Left ventricle myocardium superior (tissue), 1 donor: Measurements from ENCODE around the gene NUDT8. TPM values are rescaled to one million over a fixed set of nuclear protein-coding genes. Genes with fewer than 3 reads are reported as not detected.
A peak's percentile ranks its signal among the peaks of the same experiment; 100 is the strongest.

Experiments used
- ATAC-seq: fragments of 200-7000 bp; cut with Tn5 transposase; one replicate; pipeline ENCODE4 v1.9.1; 2020; ENCODE audit warnings: mild to moderate bottlenecking, moderate library complexity
- DNase-seq: peaks from one replicate; pipeline ENCODE4 v3.0.0-alpha.2; 2020
- intact Hi-C: fragments of 100-400 bp; cut with micrococcal nuclease; formaldehyde crosslinking; loops from one replicate; pipeline ENCODE4 v1.11.0; 2022
- total RNA-seq: library from RNA; stranded (reverse); fragmentation: NEBNext Ultra II Directional; extraction: Animal tissue kit (Norgen Biotek cat#: 25700); gene quantifications from one replicate; pipeline ENCODE4 v1.2.1, GENCODE V29; 2021
- donor health status: DM: no; HTN: yes; CAD: no; lungs with severe emphysema.

Gene NUDT8
- total RNA-seq, 1 donor from 2014 or later: 106 TPM

DNA sequence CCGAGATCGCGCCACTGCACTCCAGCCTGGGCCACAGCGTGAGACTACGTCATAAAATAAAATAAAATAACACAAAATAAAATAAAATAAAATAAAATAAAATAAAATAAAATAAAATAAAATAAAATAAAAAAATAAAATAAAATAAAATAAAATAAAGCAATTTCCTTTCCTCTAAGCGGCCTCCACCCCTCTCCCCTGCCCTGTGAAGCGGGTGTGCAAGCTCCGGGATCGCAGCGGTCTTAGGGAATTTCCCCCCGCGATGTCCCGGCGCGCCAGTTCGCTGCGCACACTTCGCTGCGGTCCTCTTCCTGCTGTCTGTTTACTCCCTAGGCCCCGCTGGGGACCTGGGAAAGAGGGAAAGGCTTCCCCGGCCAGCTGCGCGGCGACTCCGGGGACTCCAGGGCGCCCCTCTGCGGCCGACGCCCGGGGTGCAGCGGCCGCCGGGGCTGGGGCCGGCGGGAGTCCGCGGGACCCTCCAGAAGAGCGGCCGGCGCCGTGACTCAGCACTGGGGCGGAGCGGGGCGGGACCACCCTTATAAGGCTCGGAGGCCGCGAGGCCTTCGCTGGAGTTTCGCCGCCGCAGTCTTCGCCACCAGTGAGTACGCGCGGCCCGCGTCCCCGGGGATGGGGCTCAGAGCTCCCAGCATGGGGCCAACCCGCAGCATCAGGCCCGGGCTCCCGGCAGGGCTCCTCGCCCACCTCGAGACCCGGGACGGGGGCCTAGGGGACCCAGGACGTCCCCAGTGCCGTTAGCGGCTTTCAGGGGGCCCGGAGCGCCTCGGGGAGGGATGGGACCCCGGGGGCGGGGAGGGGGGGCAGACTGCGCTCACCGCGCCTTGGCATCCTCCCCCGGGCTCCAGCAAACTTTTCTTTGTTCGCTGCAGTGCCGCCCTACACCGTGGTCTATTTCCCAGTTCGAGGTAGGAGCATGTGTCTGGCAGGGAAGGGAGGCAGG, 46.2 kb downstream of the NUDT8 start, which contains the start of gene GSTP1:
Gene GSTP1 (plus strand): TSS at position 566 of the 958 bp plus-strand sequence. CDS start 32 bp downstream, at position 598.
- intact Hi-C loops: no loop called here
- peak; percentile 97 for ATAC-seq
- DNase-seq: peak; percentile 97

DNA sequence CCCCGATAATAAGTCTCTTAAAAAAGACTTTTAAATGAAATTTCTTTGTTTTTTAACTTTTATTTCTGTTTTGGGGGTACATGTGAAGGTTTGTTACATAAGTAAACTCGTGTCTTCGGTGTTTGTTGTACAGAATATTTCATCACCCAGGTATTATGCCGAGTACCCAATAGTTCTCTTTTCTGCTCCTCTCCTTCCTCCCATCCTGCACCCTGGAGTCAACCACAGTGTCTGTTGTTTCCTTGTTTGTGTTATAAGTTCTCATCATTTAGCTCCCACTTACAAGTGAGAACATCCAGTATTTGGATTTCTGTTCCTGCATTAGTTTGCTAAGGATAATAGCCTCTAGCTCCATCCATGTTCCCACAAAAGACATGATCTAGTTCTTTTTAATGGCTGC, 47.7 kb downstream of the NUDT8 start:
- ATAC-seq: no peak
- intact Hi-C loops: no loop called here

DNA sequence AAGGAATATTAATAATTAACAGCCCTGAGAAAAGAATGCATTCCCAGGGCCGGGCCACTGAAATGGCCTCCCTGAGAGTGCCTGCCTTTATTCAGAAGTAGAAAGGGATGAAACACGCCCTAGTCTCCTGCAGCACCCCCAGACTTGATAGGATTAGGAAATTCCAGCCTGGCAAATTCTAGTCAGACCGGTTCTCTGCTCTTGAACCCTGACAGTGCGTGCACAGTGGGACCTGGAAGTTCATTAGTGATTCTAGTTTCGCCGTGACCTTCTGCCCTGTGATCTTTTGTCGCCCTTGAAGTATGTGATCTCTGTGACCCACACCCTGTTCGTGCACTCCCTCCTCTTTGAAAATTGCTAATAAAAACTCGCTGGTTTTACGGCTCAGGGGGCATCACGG, 48.3 kb downstream of the NUDT8 start:
- ATAC-seq (no peak), DNase-seq (no peak)
- intact Hi-C loops: no loop called here

More for the DNA sequence above, 47.7 kb downstream of the NUDT8 start:
- DNase-seq: no peak

DNA sequence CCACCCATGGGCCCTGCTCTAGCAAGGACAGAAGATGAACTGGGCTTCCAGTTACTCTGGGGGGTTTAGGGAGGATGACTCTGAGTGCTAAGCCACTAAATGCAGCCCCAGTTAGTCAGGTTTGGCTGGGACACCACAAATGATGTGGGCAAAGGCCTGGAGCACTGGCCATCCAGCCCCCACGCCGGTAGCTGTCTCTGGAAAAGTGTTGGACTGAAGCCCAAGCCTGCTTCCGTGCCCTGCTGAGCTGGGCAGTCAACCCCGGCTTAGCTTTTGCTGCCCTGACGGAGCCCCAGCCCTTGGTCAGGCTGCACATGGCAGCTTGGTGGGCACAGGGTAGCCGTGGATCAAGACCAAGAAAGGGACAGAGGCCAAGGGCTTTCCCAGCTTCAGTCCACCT, 51.8 kb downstream of the NUDT8 start:
- no peak for ATAC-seq
- no peak for DNase-seq
- intact Hi-C loops: no loop called here

Other genes with a start within 250 kb of the NUDT8 start
- gene RAD9A, start 238.0 kb downstream of the NUDT8 start, total RNA-seq: 5.8 TPM
- gene PPP1CA, start 228.1 kb downstream of the NUDT8 start, total RNA-seq: 106 TPM
- 0.87 TPM for gene TBC1D10C, start 225.9 kb downstream of the NUDT8 start, total RNA-seq
- gene CARNS1, start 214.3 kb downstream of the NUDT8 start, total RNA-seq: 18.0 TPM
- gene RPS6KB2, start 201.4 kb downstream of the NUDT8 start, total RNA-seq: 25.1 TPM
- gene PTPRCAP, start 192.3 kb downstream of the NUDT8 start, total RNA-seq: 2.0 TPM
- gene CORO1B, start 186.5 kb downstream of the NUDT8 start, total RNA-seq: 23.2 TPM
- gene GPR152, start 177.2 kb downstream of the NUDT8 start, total RNA-seq: not detected
- gene CABP4, start 174.6 kb downstream of the NUDT8 start, total RNA-seq: 0.64 TPM
- gene TMEM134, start 160.7 kb downstream of the NUDT8 start, total RNA-seq: 91.5 TPM
- gene AIP, start 146.9 kb downstream of the NUDT8 start, total RNA-seq: 51.3 TPM
- 45.5 TPM for gene PITPNM1, start 124.6 kb downstream of the NUDT8 start, total RNA-seq
- gene CDK2AP2, start 121.8 kb downstream of the NUDT8 start, total RNA-seq: 55.0 TPM
- not detected for gene CABP2, start 106.5 kb downstream of the NUDT8 start, total RNA-seq
- 360 TPM for gene GSTP1, start 46.1 kb downstream of the NUDT8 start, total RNA-seq
- 768 TPM for gene NDUFV1, start 23.0 kb downstream of the NUDT8 start, total RNA-seq
- gene TBX10, start 9.8 kb upstream of the NUDT8 start, total RNA-seq: 0.37 TPM
- not detected for gene ACY3, start 20.8 kb upstream of the NUDT8 start, total RNA-seq
- not detected for gene ALDH3B2, start 44.7 kb upstream of the NUDT8 start, total RNA-seq